Natural killer cell (primary cell): ENCODE results near the gene CDK2. TPM values are rescaled to one million over a fixed set of nuclear protein-coding genes. Genes with fewer than 3 reads are reported as not detected.
"Not testable (repeated sequence)": the region's sequence is repeated elsewhere in the genome, so short reads cannot be mapped to it uniquely, and the experiment has no call there.

ENCODE experiments used
- ATAC-seq, 3 donors: fragments of 150-1000 bp in 2 of 3; fragments of 200-7000 bp in 1 of 3; cut with Tn5 transposase; 1 replicate in 1 of 3; 2 replicates in 2 of 3; pipeline ENCODE4 v1.10.0; 2021; ENCODE audit warnings: mild to moderate bottlenecking in 2 of 3, moderate library complexity in 2 of 3
- DNase-seq, 2 donors: peaks; one replicate each; pipeline versions ENCODE4 v3.0.0 to v3.0.0-alpha.2; 2013 to 2021; ENCODE audit warnings: mixed read lengths in 1 of 2
- H3K27ac ChIP-seq: one replicate; pipeline ENCODE4 v1.5.1; 2013; ENCODE audit warnings: mild to moderate bottlenecking, low read length
- H3K27me3 ChIP-seq: one replicate; pipeline ENCODE4 v1.6.1; 2013; ENCODE audit warnings: low read length; ENCODE audit not compliant: control insufficient read depth, insufficient read depth
- H3K36me3 ChIP-seq: one replicate; pipeline ENCODE4 v1.6.1; 2013; ENCODE audit warnings: low read length; ENCODE audit not compliant: control insufficient read depth, insufficient read depth
- H3K4me1 ChIP-seq: one replicate; pipeline ENCODE4 v1.6.1; 2013; ENCODE audit warnings: low read length; ENCODE audit not compliant: control insufficient read depth, insufficient read depth
- H3K4me3 ChIP-seq: one replicate; pipeline ENCODE4 v1.5.1; 2013; ENCODE audit warnings: low read length
- H3K9me3 ChIP-seq: one replicate; pipeline ENCODE4 v1.6.1; 2013; ENCODE audit warnings: low read length; ENCODE audit not compliant: control insufficient read depth, insufficient read depth
- H3K27ac Mint-ChIP-seq, 2 donors: one replicate each; pipeline ENCODE4 v1.8.0; 2022; ENCODE audit warnings: mild to moderate bottlenecking in 2 of 2, mixed read lengths in 2 of 2, moderate library complexity in 1 of 2
- H3K27me3 Mint-ChIP-seq, 2 donors: one replicate each; pipeline ENCODE4 v1.8.0; 2022; ENCODE audit warnings: low read depth in 2 of 2, mixed read lengths in 2 of 2
- H3K36me3 Mint-ChIP-seq: one replicate; pipeline ENCODE4 v1.8.0; 2022; ENCODE audit warnings: mixed read lengths
- H3K4me1 Mint-ChIP-seq, 2 donors: one replicate each; pipeline ENCODE4 v1.8.0; 2022; ENCODE audit warnings: mixed read lengths in 2 of 2
- H3K4me3 Mint-ChIP-seq: one replicate; pipeline ENCODE4 v1.8.0; 2022; ENCODE audit warnings: mild to moderate bottlenecking, moderate library complexity, mixed read lengths
- H3K9me3 Mint-ChIP-seq, 2 donors: one replicate each; pipeline ENCODE4 v1.8.0; 2022; ENCODE audit warnings: mixed read lengths in 2 of 2
- CTCF ChIP-seq: fragments of 200-600 bp; IDR thresholded peaks from one replicate; pipeline ENCODE4 v1.8.0; 2022; ENCODE audit warnings: antibody characterized with exemption
- WGBS: methylation state at CpG from one replicate; pipeline ENCODE4 v1.1.7; 2013; ENCODE audit warnings: missing lambda C conversion rate; ENCODE audit not compliant: insufficient coverage; 5-methylcytosine and 5-hydroxymethylcytosine counted together
- intact Hi-C: fragments of 100-400 bp; cut with micrococcal nuclease; formaldehyde crosslinking; loops from one replicate; pipeline ENCODE4 v1.14.2; 2022
- total RNA-seq, 4 donors: library from RNA; stranded (reverse); fragments of 120-200 nt in 1 of 4; gene quantifications; one replicate each; pipeline versions ENCODE4 v1.2.3 to v1.2.4, GENCODE V29; 2013 to 2022

CDK2 gene
- total RNA-seq = 10 to 100 TPM; 19.5 to 27.3 (median 27.3) TPM
- 21.5 TPM for total RNA-seq (2013)

GRCh38 chr12:55966408-55967281 is at the start of gene CDK2:
Gene CDK2, plus strand, starts transcription at chr12:55966830. Its CDS starts 179 bp downstream, at chr12:55967009.
- TF ChIP-seq CTCF = no peak
- H3K4me1 ChIP-seq = peaks cover 20% of the 10 kb centered on the region
- ATAC-seq (peak; percentile 95 to 99 (median 99)), DNase-seq (peak; percentile 85 to 92)
- WGBS = under 1% methylated on average over 41 of the region's 45 CpGs
- Mint-ChIP-seq H3K9me3 (no peaks in the 10 kb centered on the region), H3K36me3 (no peaks in the 10 kb centered on the region), H3K4me3 (peak within 1 kb of the TSS; percentile 93), H3K27ac (peak within 1 kb of the TSS; percentile 83 to 92), H3K4me1 (peaks cover 26 to 31% of the 10 kb centered on the region in 2 donors), H3K27me3 (peaks cover 0 to 3% of the 10 kb centered on the region in 2 donors)
- H3K9me3 ChIP-seq = no peaks in the 10 kb centered on the region
- no peaks in the 10 kb centered on the region for H3K27me3 ChIP-seq
- peak within 1 kb of the TSS; percentile 59 for H3K27ac ChIP-seq
- no peaks in the 10 kb centered on the region for H3K36me3 ChIP-seq
- intact Hi-C loops = no loop called here
- peak within 1 kb of the TSS; percentile 94 for H3K4me3 ChIP-seq

GRCh38 chr12:55919032-55919431 is 47.6 kb upstream of the CDK2 start:
- ATAC-seq, H3K27ac Mint-ChIP-seq, H3K27me3 ChIP-seq, H3K4me3 Mint-ChIP-seq, H3K4me3 ChIP-seq, H3K9me3 ChIP-seq, H3K4me1 ChIP-seq, H3K36me3 Mint-ChIP-seq, H3K27me3 Mint-ChIP-seq, H3K27ac ChIP-seq, intact Hi-C loops, H3K9me3 Mint-ChIP-seq, DNase-seq: not testable (repeated sequence)
- H3K4me1 Mint-ChIP-seq = peaks cover 14 to 26% of the 10 kb centered on the region in 2 donors
- WGBS = 88% methylated on average over 3 of the region's 3 CpGs
- peaks cover 18% of the 10 kb centered on the region for H3K36me3 ChIP-seq

- Mint-ChIP-seq H3K27ac (peak overlapping the region in 1 of 2 donors; percentile 24), H3K4me3 (no peak overlapping the region), H3K27me3 (no peaks in the 10 kb centered on the region), H3K36me3 (no peaks in the 10 kb centered on the region), H3K9me3 (no peaks in the 10 kb centered on the region), H3K4me1 (peaks cover 27 to 39% of the 10 kb centered on the region in 2 donors)
- DNase-seq = no peak
- Histone ChIP-seq H3K36me3 (peaks cover 9% of the 10 kb centered on the region), H3K27ac (no peak overlapping the region), H3K4me1 (peaks cover 9% of the 10 kb centered on the region), H3K9me3 (no peaks in the 10 kb centered on the region), H3K4me3 (no peak overlapping the region), H3K27me3 (no peaks in the 10 kb centered on the region)
- WGBS = 96% methylated on average over 2 of the region's 3 CpGs
- intact Hi-C loops = no loop called here
- no peak for TF ChIP-seq CTCF
- ATAC-seq = no peak
Observed at GRCh38 chr12:55922126-55922525, 44.5 kb upstream of the CDK2 start.

GRCh38 chr12:55923648-55924047 is 43.0 kb upstream of the CDK2 start:
- H3K27ac ChIP-seq, H3K36me3 Mint-ChIP-seq, DNase-seq, H3K27me3 ChIP-seq, H3K4me3 ChIP-seq, H3K27ac Mint-ChIP-seq, intact Hi-C loops, H3K4me3 Mint-ChIP-seq, ATAC-seq, H3K27me3 Mint-ChIP-seq, H3K9me3 Mint-ChIP-seq, H3K36me3 ChIP-seq, H3K9me3 ChIP-seq: not testable (repeated sequence)
- peaks cover 33 to 48% of the 10 kb centered on the region in 2 donors for H3K4me1 Mint-ChIP-seq
- WGBS = 95% methylated on average over 8 of the region's 9 CpGs
- H3K4me1 ChIP-seq = peaks cover 19% of the 10 kb centered on the region
